Activated naive CD4-positive, alpha-beta T cell treated with Interleukin-2 at 50 U/mL for 16 hours (primary cell): ENCODE data around the gene CPO.
"Not testable (repeated sequence)": the region's sequence is repeated elsewhere in the genome, so short reads cannot be mapped to it uniquely, and the experiment has no call there.

ENCODE experiments used
- DNase-seq: peaks from one replicate; pipeline ENCODE4 v3.0.0-alpha.2; 2020

CPO gene, protein sequence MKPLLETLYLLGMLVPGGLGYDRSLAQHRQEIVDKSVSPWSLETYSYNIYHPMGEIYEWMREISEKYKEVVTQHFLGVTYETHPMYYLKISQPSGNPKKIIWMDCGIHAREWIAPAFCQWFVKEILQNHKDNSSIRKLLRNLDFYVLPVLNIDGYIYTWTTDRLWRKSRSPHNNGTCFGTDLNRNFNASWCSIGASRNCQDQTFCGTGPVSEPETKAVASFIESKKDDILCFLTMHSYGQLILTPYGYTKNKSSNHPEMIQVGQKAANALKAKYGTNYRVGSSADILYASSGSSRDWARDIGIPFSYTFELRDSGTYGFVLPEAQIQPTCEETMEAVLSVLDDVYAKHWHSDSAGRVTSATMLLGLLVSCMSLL

DNA sequence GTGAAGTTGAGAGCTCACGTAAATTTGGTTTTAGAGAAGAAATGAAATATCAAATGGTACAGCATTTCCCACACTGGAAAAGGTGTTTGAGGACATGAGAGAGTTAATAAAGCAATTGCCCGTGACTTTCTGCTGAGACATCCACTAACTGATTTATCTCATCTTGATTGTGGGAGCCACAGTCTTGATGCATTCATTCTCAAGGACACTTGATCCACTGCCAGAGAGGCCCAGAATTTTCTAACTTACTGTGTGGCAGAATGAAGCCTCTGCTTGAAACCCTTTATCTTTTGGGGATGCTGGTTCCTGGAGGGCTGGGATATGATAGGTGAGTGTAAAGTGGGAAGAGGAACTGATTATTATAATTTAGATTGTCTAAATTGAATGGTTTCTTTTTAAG lies at the start of gene CPO:
CPO (plus strand) TSS at position 179 of the 400 bp plus-strand sequence; CDS start at position 261, 82 bp downstream.
- DNase-seq, result no peak

DNA sequence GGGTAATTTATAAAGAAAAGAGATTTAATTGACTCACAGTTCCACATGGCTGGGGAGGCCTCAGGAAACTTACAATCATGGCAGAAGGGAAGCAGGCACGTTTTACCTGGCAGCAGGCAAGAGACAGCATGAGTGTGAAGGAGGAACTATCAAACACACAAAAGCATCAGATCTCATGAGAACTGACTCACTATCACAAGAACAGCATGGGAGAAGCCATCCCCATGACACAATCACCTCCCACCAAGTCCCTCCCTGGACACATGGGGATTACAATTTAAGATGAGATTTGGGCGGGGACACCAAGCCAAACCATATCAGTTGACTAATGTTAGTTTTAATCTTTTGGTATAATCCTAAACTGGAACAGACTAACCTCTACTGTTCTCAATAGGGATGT lies 49.1 kb upstream of the CPO start:
- DNase-seq, result no peak

GRCh38 chr2:206890926-206891325 lies 48.4 kb upstream of the CPO start:
- no peak for DNase-seq

DNA sequence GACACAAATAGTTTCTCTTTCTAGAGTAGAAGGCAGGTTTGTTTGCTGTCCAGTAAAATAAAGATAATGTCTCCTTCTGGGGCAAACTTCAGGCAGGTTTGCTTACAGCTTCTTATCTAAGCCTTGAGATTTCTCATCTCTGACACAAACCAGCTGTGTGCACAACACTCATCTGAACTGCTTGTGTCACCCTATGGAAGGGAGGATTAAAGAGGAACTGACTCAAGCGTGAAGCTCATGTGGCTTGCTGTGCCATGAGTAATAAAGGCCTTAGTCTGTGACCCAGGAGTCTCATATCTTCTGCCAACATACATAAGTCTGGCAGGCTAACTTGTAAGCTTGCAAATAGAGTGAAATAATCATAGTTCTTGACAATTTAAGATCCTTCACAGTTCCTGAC lies 24.2 kb upstream of the CPO start:
- DNase-seq, result no peak

DNA sequence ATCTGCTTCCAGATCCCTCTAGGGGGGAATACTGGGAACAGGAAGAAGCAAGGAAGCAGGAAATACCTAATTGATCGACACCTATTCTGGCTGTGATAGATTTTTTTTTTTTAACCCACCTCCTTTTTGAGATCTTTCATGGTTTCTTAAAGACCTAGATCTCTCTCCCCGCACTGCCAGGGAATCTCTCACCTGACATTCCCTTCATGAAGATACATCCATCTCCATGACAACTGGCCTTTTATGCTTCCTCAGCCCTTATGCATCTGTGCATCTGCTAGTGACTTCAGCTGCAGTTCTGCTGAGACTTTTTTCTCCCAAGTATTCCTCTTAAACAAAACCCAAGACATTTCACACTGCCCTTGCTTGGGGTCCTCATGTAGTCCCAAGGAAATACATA lies 21.1 kb upstream of the CPO start:
- no peak for DNase-seq

DNA sequence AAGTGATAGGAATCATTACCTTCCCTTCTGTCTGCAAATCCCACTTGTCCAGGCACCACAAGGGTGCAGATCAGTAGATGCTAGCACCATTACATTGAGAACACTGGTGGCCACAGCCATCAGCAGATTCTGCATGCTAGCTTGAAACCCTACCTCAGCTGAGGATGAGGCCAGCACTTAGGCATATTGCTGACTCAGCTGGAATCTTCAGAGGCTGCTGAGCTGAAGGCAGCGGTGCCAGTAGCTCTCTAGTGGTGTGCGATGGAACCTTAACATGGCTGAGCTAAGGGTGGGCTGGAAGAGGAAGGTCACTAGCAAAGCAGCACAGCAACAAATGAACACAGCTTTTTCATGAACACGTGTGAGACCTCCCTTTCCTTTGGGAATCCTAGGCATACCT lies 19.0 kb upstream of the CPO start:
- no peak for DNase-seq

DNA sequence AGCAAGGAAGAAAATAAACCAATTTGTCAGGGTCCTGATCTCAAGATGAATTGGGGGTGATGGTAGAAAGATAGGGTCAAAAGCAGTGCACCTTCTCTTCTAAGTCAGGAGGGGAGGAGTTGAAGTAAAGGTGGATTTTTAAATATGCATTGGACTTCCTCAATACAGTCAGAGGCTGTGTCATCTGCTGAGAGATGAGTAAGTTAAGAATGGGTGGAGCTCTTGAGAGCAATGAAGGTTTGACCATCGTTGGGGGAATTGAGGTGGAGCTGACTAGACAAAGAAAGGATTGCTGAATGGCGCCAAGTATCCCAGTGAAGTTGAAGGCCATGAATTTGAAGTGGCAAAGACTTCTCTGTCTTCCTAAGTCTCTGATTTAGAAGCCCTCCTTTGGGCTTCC lies 18.4 kb upstream of the CPO start:
- DNase-seq, result no peak

DNA sequence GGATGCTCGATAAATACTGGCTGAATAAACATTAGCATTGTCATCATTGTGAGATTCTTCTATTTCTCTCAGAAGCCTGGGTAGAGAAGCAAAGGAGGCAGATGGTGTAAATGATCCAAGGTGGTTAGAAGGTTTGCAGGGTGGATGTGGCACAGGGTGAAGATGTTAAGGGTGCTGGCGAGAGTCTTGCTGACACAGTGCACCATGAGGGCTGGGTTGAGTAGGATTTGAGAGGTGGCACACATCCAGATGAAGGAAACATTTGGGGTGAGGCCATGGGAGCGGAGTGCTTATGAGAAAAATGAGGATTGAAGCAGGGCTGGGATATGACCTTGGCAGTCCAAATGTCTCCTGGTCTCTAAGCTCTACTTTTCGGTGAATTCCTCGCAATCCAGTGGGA lies 17.8 kb upstream of the CPO start:
- no peak for DNase-seq

DNA sequence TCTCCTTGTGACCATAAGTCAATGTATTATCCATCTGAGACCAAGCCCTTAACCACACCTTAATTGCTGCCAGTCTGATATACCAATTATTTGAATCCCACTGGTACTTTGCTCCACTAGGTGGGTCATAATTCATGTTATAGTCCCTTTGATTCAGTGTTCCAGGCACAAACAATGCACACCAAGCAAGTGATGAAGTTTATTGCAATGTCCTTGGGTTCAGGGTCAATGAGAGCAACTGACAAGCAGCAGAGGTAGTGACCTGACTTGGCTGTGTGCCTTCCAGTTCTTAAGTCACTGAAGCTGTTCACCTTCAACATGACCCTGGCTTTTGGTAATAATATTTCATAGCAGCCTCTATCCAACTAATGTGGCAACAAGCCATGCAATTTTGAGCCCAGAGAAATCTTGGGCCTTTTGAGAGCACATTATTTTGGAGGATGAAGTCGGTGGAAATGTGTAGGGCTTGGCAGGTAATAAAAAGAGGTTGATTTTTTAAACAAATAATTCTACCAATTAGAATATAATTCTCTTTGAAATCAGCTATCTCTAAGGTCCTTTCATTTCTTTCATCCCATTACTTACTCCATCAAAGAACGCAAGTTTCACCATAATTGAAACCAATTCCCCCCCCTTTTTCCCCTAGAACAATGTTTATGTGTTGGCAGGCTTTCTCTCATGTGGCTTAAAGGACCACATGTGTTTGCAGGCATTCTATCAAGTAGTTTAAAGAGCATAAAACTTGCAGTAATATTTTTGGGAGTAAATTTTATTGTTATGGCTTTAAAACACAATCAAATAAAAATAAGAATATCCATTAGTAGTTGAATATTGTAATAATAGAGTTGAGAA lies 3.1 kb upstream of the CPO start:
- no peak for DNase-seq

- DNase-seq, result no peak
Measured at GRCh38 chr2:206936843-206937230, 2.5 kb upstream of the CPO start.

GRCh38 chr2:206937555-206937954 lies 1.8 kb upstream of the CPO start:
- no peak for DNase-seq

DNA sequence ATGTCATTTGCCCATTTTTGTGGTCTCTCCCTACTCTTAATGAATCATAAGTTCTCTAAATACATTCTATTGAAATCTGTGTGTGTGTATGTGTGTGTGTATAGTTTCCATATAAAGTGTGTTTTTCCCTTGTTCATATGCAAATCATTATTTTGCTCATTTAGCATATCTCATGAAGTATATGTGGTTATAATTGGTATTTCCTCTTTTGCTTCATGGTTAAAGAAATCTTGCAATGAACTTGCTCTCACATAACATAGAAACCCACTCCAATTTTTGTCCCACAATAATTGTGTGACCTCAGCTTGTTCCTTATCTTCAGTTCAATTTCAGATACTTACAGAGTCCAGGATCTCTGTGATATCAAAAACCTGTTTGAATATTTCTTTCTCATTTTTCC lies 1.2 kb downstream of the CPO start:
- DNase-seq, result no peak

DNA sequence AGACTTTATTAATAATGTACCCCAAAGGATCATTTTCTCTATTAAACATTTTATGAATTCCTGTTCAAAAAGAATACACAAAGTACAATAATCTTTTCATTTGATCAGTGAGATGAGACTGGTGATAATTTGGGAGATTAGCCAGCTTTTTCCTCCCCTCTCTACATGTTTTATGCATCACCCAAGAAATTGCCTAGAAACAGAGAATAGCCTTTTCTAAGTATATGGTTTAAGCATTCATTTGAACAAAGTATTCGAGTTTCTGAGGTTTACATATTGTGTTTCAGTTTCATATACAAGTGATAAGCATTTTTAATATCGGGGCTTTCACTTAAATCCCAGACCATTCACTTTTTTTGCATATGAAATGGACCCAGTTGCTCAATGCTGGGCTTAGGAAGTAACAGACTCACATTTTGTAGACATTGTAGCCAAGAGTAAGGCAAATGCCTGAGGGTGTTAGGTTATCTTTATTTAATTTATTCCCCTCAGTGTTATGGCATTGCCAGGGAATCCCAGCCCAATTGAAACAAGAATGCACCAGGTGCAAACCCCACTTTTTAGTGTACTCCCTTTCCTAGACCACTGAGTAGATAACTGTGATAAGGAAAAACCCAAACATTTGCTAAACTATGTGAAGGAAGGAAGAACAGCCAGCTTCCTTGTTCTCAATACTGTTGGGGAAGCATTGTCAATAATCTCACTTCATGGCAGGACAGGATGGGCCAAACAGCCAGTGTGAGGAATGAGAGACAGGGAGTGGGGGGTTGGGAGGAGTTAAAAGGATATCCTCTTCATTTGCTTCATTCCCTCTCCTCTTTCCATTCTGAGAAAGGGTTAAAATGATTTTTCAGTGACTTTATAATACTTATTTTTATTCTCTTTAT lies 3.5 kb downstream of the CPO start:
- no peak for DNase-seq

- not testable (repeated sequence) for DNase-seq
Measured at GRCh38 chr2:206953404-206953803, 14.1 kb downstream of the CPO start.

DNA sequence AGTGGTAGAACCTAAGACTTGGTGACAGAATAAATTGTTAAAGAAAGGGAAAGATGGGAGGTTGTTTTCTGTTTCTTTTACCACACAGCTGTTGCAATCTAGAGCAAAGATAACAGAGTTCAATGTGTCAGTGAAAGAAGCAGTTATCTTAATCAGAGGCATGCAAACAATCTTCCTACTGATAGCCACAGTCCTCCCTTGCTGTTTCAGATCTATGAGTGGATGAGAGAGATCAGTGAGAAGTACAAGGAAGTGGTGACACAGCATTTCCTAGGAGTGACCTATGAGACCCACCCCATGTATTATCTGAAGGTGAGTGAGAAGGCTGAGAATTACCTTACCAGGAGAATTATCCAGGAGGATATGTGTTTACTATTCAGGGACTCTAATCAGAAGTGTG lies 15.9 kb downstream of the CPO start:
- no peak for DNase-seq

GRCh38 chr2:206958261-206958660 lies 18.9 kb downstream of the CPO start:
- DNase-seq, result no peak

DNA sequence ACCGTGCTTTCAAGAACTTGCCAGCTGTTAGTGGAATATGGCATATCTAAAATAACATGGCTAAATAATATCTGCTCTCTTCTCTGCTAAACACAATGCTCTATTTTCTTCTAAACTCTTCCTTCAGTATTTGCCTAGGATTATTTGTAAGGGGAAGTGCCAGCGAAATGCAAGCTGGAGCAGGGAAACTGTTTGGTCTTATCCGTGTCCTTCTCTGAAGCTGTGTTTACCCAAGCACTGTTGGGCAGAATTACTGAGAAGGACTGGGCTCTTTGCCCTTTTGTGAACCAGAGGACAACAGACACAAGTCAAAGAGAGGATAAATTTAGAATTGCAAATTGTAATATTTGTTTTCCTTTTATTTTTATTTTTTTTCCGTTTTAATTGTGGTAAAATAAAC lies 23.6 kb downstream of the CPO start:
- DNase-seq, result no peak

DNA sequence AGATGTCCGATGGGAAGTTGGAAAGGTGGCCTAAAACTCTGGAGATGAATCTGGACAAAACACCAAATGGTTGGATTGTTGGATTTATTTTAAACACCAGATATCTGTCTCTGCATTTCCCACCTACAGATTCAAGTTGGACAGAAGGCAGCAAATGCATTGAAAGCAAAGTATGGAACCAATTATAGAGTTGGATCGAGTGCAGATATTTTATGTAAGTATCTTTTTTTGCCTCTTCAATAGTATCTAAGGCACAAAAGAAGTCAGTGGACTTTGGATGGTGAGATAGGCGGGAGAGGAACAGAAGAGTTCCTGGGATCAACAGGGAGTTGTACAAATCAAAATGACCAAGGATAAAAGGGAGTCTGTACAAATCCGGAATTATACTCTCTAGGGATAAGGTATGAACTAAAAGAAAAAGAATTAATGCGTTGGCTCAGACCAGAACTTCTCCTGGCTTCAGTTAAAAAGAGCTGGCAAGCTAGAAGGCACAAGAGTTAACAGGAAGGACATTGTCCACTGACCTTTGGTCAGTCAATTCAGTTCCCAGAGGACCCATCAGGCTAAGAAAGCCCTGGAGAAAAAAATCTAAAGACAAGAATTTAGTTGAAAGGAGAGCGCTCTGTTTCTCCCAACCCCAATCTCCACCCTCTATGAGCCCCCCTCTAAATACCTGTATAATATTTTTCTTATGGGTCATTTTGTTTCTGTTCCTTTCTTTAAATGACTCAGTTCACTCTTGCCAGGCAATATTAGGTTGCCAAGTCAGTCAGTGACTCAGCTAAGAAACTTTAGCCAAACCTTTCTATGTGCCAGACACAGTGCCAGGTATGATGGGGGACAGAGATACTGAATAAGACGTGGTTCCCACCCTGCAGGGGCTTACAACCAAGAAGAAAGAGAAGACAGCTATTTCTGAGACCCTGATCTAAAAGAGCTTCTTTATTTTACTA lies 29.1 kb downstream of the CPO start:
- DNase-seq, result no peak

DNA sequence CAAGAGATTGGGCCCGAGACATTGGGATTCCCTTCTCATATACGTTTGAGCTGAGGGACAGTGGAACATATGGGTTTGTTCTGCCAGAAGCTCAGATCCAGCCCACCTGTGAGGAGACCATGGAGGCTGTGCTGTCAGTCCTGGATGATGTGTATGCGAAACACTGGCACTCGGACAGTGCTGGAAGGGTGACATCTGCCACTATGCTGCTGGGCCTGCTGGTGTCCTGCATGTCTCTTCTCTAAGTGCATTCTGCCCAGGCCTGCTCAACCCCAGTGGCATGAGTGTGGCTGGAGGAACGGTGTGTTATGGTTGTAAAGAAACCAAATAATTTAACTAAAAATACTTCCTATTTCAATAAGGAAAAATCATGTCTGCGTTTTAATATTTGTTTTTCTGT lies 29.9 kb downstream of the CPO start:
- no peak for DNase-seq

GRCh38 chr2:206970589-206971360 lies 31.5 kb downstream of the CPO start:
- DNase-seq, result no peak

- no peak for DNase-seq
Measured at GRCh38 chr2:206971805-206972204, 32.5 kb downstream of the CPO start.
